Stimulated activated naive B cell treated with anti-CD40 and anti-IgM and Interleukin-4, amounts not matched to agents 10 μg/mL and 1 μg/mL and 100 μg/mL, for 72 hours (primary cell): ENCODE data around the gene TMPRSS13.
A peak's percentile ranks its signal among the peaks of the same experiment; 100 is the strongest.

Source experiments
- ATAC-seq, 2 donors: fragments of 150-1000 bp; cut with Tn5 transposase; replicated peaks; 2 replicates each; pipeline ENCODE4 v1.10.0; 2021; ENCODE audit warnings: moderate library complexity in 1 of 2
- DNase-seq: peaks from one replicate; pipeline ENCODE4 v3.0.0; 2021
- H3K27ac Mint-ChIP-seq: one replicate; pipeline ENCODE4 v1.8.0; 2022; ENCODE audit warnings: mild to moderate bottlenecking, mixed read lengths
- H3K27me3 Mint-ChIP-seq, 2 donors: one replicate each; pipeline ENCODE4 v1.8.0; 2022; ENCODE audit warnings: mixed read lengths in 2 of 2
- H3K36me3 Mint-ChIP-seq, 2 donors: one replicate each; pipeline ENCODE4 v1.8.0; 2022; ENCODE audit warnings: mixed read lengths in 2 of 2, mild to moderate bottlenecking in 1 of 2
- H3K4me1 Mint-ChIP-seq, 2 donors: one replicate each; pipeline ENCODE4 v1.8.0; 2022; ENCODE audit warnings: mixed read lengths in 2 of 2, mild to moderate bottlenecking in 1 of 2
- H3K4me3 Mint-ChIP-seq, 2 donors: one replicate each; pipeline ENCODE4 v1.8.0; 2022; ENCODE audit warnings: mild to moderate bottlenecking in 2 of 2, mixed read lengths in 2 of 2, moderate library complexity in 1 of 2
- H3K9me3 Mint-ChIP-seq, 2 donors: one replicate each; pipeline ENCODE4 v1.8.0; 2022; ENCODE audit warnings: mixed read lengths in 2 of 2, mild to moderate bottlenecking in 1 of 2

TMPRSS13 gene

GRCh38 chr11:117945047-117945810 is 16.0 kb upstream of the TMPRSS13 start:
- DNase-seq (no peak), ATAC-seq (peak; percentile 21 to 37)
- Mint-ChIP-seq H3K9me3 (peaks cover 0 to 1% of the 10 kb centered on the region in 2 donors), H3K27me3 (peaks cover 6 to 13% of the 10 kb centered on the region in 2 donors), H3K27ac (peak overlapping the region; percentile 31), H3K36me3 (peaks cover 4 to 7% of the 10 kb centered on the region in 2 donors), H3K4me1 (peaks cover 47 to 62% of the 10 kb centered on the region in 2 donors), H3K4me3 (no peak overlapping the region)

- Mint-ChIP-seq H3K9me3 (peaks cover 0 to 1% of the 10 kb centered on the region in 2 donors), H3K4me1 (peaks cover 41 to 55% of the 10 kb centered on the region in 2 donors), H3K4me3 (peak overlapping the region in 1 of 2 donors; percentile 50), H3K27ac (peak overlapping the region; percentile 84), H3K36me3 (peaks cover 4 to 7% of the 10 kb centered on the region in 2 donors), H3K27me3 (peaks cover 6 to 13% of the 10 kb centered on the region in 2 donors)
- ATAC-seq (no peak), DNase-seq (no peak)
These were observed 15.4 kb upstream of the TMPRSS13 start for GRCh38 chr11:117944554-117944953.

GRCh38 chr11:117941976-117942654 is 12.9 kb upstream of the TMPRSS13 start:
- peaks cover 4 to 7% of the 10 kb centered on the region in 2 donors for H3K36me3 Mint-ChIP-seq
- ATAC-seq: no peak
- H3K4me1 Mint-ChIP-seq: peaks cover 30 to 31% of the 10 kb centered on the region in 2 donors
- H3K27me3 Mint-ChIP-seq: peaks cover 6 to 23% of the 10 kb centered on the region in 2 donors
- no peak overlapping the region for H3K4me3 Mint-ChIP-seq
- H3K27ac Mint-ChIP-seq: peak overlapping the region; percentile 4
- no peak for DNase-seq
- H3K9me3 Mint-ChIP-seq: peaks cover 0 to 1% of the 10 kb centered on the region in 2 donors

- no peak overlapping the region for H3K4me3 Mint-ChIP-seq
- ATAC-seq: no peak
- no peak for DNase-seq
- H3K27ac Mint-ChIP-seq: no peak overlapping the region
- H3K4me1 Mint-ChIP-seq: peaks cover 24 to 26% of the 10 kb centered on the region in 2 donors
- peaks cover 6 to 23% of the 10 kb centered on the region in 2 donors for H3K27me3 Mint-ChIP-seq
- peaks cover 0 to 1% of the 10 kb centered on the region in 2 donors for H3K9me3 Mint-ChIP-seq
- H3K36me3 Mint-ChIP-seq: peaks cover 4 to 7% of the 10 kb centered on the region in 2 donors
These were observed 12.0 kb upstream of the TMPRSS13 start for GRCh38 chr11:117941163-117941707.

- ATAC-seq (no peak), DNase-seq (no peak)
- H3K27ac Mint-ChIP-seq: no peak overlapping the region
- no peak overlapping the region for H3K4me3 Mint-ChIP-seq
- H3K4me1 Mint-ChIP-seq: peaks cover 23% of the 10 kb centered on the region in 2 donors
- peaks cover 4 to 7% of the 10 kb centered on the region in 2 donors for H3K36me3 Mint-ChIP-seq
- peaks cover 6 to 23% of the 10 kb centered on the region in 2 donors for H3K27me3 Mint-ChIP-seq
- H3K9me3 Mint-ChIP-seq: peaks cover 0 to 1% of the 10 kb centered on the region in 2 donors
These were observed 11.5 kb upstream of the TMPRSS13 start for GRCh38 chr11:117940736-117941135.

GRCh38 chr11:117936973-117937372 is 7.8 kb upstream of the TMPRSS13 start:
- no peak for ATAC-seq
- DNase-seq: no peak
- Mint-ChIP-seq H3K36me3 (peaks cover 0 to 4% of the 10 kb centered on the region in 2 donors), H3K27me3 (peaks cover under 1 to 11% of the 10 kb centered on the region in 2 donors), H3K27ac (no peak overlapping the region), H3K4me1 (peaks cover 21 to 39% of the 10 kb centered on the region in 2 donors), H3K4me3 (no peak overlapping the region), H3K9me3 (no peaks in the 10 kb centered on the region)

- ATAC-seq: peak; percentile 70 to 74
- peak; percentile 44 for DNase-seq
- Mint-ChIP-seq H3K27ac (peak overlapping the region; percentile 92), H3K36me3 (peaks cover 0 to 7% of the 10 kb centered on the region in 2 donors), H3K9me3 (no peaks in the 10 kb centered on the region), H3K27me3 (peaks cover 0 to 10% of the 10 kb centered on the region in 2 donors), H3K4me3 (peak overlapping the region; percentile 20 to 21), H3K4me1 (peaks cover 37 to 62% of the 10 kb centered on the region in 2 donors)
These were observed 5.5 kb upstream of the TMPRSS13 start for GRCh38 chr11:117934526-117935307.

GRCh38 chr11:117933930-117934329 is 4.7 kb upstream of the TMPRSS13 start:
- peaks cover 0 to 10% of the 10 kb centered on the region in 2 donors for H3K27me3 Mint-ChIP-seq
- H3K4me1 Mint-ChIP-seq: peaks cover 40 to 69% of the 10 kb centered on the region in 2 donors
- no peak overlapping the region for H3K4me3 Mint-ChIP-seq
- peaks cover 0 to 7% of the 10 kb centered on the region in 2 donors for H3K36me3 Mint-ChIP-seq
- peak overlapping the region; percentile 86 for H3K27ac Mint-ChIP-seq
- ATAC-seq: no peak
- H3K9me3 Mint-ChIP-seq: no peaks in the 10 kb centered on the region
- no peak for DNase-seq

- peak overlapping the region; percentile 86 for H3K27ac Mint-ChIP-seq
- H3K36me3 Mint-ChIP-seq: peaks cover 0 to 7% of the 10 kb centered on the region in 2 donors
- H3K27me3 Mint-ChIP-seq: peaks cover 0 to 9% of the 10 kb centered on the region in 2 donors
- DNase-seq (no peak), ATAC-seq (no peak)
- H3K4me1 Mint-ChIP-seq: peaks cover 42 to 73% of the 10 kb centered on the region in 2 donors
- no peak overlapping the region for H3K4me3 Mint-ChIP-seq
- no peaks in the 10 kb centered on the region for H3K9me3 Mint-ChIP-seq
These were observed 4.3 kb upstream of the TMPRSS13 start for GRCh38 chr11:117933475-117933874.

GRCh38 chr11:117932947-117933346 is 3.7 kb upstream of the TMPRSS13 start:
- ATAC-seq (no peak), DNase-seq (no peak)
- Mint-ChIP-seq H3K27me3 (peaks cover 0 to 4% of the 10 kb centered on the region in 2 donors), H3K4me1 (peaks cover 45 to 78% of the 10 kb centered on the region in 2 donors), H3K9me3 (no peaks in the 10 kb centered on the region), H3K36me3 (peaks cover 0 to 7% of the 10 kb centered on the region in 2 donors), H3K4me3 (no peak overlapping the region), H3K27ac (no peak overlapping the region)

GRCh38 chr11:117932426-117932825 is 3.2 kb upstream of the TMPRSS13 start:
- Mint-ChIP-seq H3K9me3 (no peaks in the 10 kb centered on the region), H3K27ac (peak overlapping the region; percentile 96), H3K4me1 (peaks cover 45 to 80% of the 10 kb centered on the region in 2 donors), H3K27me3 (no peaks in the 10 kb centered on the region), H3K36me3 (peaks cover 0 to 7% of the 10 kb centered on the region in 2 donors), H3K4me3 (peak overlapping the region in 1 of 2 donors; percentile 19)
- no peak for ATAC-seq
- DNase-seq: no peak

- ATAC-seq (peak; percentile 48 to 52), DNase-seq (peak; percentile 48)
- Mint-ChIP-seq H3K36me3 (peaks cover 0 to 7% of the 10 kb centered on the region in 2 donors), H3K4me3 (peak overlapping the region; percentile 42 to 43), H3K27me3 (no peaks in the 10 kb centered on the region), H3K27ac (peak overlapping the region; percentile 96), H3K9me3 (no peaks in the 10 kb centered on the region), H3K4me1 (peaks cover 45 to 85% of the 10 kb centered on the region in 2 donors)
These were observed 2.8 kb upstream of the TMPRSS13 start for GRCh38 chr11:117931971-117932370.

GRCh38 chr11:117931331-117931950 is 2.2 kb upstream of the TMPRSS13 start:
- DNase-seq (no peak), ATAC-seq (no peak)
- H3K4me1 Mint-ChIP-seq: peaks cover 45 to 86% of the 10 kb centered on the region in 2 donors
- no peaks in the 10 kb centered on the region for H3K9me3 Mint-ChIP-seq
- peaks cover 0 to 7% of the 10 kb centered on the region in 2 donors for H3K36me3 Mint-ChIP-seq
- H3K27ac Mint-ChIP-seq: peak overlapping the region; percentile 96
- no peaks in the 10 kb centered on the region for H3K27me3 Mint-ChIP-seq
- peak overlapping the region; percentile 42 to 43 for H3K4me3 Mint-ChIP-seq
